ENCODE measurements around the gene ATP12A.

ATP12A gene

DNA sequence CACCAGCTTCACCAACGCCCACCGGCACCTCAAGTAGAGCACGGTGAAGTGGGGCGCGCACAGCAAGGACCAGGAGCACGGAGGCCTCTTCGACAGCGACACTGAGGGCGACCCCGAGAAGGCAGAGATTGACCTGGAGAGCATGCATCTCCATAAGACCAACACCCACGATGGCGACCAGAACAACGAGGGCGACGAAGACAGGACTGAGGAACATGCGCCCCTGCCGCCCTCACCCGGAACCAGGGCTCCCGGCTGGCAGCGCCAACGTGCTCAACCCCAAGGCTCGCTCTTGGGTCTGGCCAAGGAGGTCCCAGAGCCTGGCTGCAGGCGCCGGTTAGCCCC, 65.3 kb downstream of the ATP12A start:
- Histone ChIP-seq H3K4me3 (ENCODE audit: low read depth, low read length) (no peak overlapping the region), H3K9me3 (ENCODE audit: control insufficient read depth, low read length) (no peaks in the 10 kb centered on the region), H3K4me1 (no peaks in the 10 kb centered on the region), H3K36me3 (ENCODE audit: control insufficient read depth, insufficient read depth, low read length) (no peaks in the 10 kb centered on the region), H3K27ac (no peak overlapping the region), H3K79me2 (no peaks in the 10 kb centered on the region), H3K4me2 (ENCODE audit: low read length) (no peak overlapping the region), H3K9ac (no peak overlapping the region), H3K27me3 (ENCODE audit: control insufficient read depth, insufficient read depth, low read length) (no peaks in the 10 kb centered on the region), H2AFZ (no peak overlapping the region)
- TF ChIP-seq, protein P1, sequence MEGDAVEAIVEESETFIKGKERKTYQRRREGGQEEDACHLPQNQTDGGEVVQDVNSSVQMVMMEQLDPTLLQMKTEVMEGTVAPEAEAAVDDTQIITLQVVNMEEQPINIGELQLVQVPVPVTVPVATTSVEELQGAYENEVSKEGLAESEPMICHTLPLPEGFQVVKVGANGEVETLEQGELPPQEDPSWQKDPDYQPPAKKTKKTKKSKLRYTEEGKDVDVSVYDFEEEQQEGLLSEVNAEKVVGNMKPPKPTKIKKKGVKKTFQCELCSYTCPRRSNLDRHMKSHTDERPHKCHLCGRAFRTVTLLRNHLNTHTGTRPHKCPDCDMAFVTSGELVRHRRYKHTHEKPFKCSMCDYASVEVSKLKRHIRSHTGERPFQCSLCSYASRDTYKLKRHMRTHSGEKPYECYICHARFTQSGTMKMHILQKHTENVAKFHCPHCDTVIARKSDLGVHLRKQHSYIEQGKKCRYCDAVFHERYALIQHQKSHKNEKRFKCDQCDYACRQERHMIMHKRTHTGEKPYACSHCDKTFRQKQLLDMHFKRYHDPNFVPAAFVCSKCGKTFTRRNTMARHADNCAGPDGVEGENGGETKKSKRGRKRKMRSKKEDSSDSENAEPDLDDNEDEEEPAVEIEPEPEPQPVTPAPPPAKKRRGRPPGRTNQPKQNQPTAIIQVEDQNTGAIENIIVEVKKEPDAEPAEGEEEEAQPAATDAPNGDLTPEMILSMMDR (IDR thresholded peaks at IDR 0.05): no peak

DNA sequence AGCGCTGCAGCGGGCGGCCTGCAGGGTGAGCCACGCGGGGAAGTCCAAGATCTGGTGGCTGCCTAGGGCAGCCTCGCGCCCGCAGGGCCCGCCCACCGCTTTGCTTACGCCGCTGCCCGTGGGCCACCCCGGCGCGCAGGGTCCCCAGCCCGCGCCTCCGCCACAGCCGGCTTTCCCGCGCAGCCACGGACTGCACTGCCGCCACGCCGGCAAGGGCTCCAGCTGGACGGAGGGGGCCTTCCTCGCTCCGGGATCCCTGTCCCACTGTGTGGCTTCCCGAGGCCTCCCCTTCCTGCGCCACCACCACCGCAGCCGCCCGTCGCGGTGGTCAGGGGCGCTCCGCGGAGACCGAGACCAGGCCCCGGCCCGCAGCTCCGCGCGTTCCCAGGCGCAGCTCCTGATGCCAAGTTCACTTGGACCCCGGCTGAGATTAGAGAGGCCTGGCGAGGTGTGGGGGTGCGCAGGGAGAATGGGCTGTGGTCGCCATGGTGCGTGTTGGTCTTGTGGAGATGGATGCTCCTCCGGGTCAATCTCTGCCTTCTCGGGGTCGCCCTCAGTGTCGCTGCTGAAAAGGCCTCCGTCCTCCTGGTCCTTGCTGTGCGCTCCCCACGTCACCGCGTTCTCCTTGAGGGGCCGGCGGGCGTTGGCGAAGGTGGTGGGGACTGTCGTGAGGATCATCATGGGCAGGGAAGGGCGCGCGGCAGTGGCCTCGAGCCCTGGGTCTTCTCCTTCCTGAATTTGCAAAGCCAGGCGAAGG, 65.8 kb downstream of the ATP12A start:
- Histone ChIP-seq H3K27ac (no peak overlapping the region), H3K4me3 (ENCODE audit: low read depth, low read length) (peak overlapping the region; percentile 49), H3K4me1 (no peaks in the 10 kb centered on the region), H3K27me3 (ENCODE audit: control insufficient read depth, insufficient read depth, low read length) (no peaks in the 10 kb centered on the region), H3K4me2 (ENCODE audit: low read length) (peak overlapping the region; percentile 85), H3K9ac (no peak overlapping the region), H3K9me3 (ENCODE audit: control insufficient read depth, low read length) (no peaks in the 10 kb centered on the region), H2AFZ (no peak overlapping the region), H3K36me3 (ENCODE audit: control insufficient read depth, insufficient read depth, low read length) (no peaks in the 10 kb centered on the region), H3K79me2 (no peaks in the 10 kb centered on the region)
- TF ChIP-seq, protein P1 (IDR thresholded peaks at IDR 0.05): no peak

DNA sequence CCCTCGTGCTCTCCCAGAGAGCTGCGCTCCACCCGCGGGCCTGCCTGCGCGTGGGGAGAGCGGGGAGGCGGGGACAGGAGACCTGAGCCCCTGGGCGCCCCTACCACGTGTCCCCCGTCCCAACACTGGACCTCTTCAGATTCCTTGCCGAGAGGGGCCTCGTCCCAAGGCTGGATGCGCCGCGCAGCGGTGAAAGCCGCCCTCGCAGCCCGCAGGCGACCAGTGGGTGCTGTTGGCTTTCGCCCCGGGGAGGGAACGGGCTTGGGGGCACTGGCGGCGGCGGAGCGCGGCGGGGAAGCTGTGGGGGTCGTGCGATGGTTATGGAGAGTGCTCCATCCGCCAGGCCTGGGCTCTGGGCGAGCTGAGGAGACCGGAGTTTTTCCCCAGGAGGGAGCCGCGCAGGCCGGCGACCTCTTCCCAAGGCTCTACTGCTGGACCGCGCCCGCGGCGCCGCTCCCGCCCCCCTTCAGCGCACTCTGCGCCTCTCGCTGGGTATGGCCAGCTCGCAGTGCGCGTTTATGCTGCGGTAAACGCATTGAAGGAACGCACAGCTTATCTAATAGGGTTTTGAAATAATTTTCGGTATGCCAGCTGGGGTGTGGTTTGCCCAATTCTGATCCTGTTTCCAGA, 66.5 kb downstream of the ATP12A start:
- H2AFZ ChIP-seq: no peak overlapping the region

DNA sequence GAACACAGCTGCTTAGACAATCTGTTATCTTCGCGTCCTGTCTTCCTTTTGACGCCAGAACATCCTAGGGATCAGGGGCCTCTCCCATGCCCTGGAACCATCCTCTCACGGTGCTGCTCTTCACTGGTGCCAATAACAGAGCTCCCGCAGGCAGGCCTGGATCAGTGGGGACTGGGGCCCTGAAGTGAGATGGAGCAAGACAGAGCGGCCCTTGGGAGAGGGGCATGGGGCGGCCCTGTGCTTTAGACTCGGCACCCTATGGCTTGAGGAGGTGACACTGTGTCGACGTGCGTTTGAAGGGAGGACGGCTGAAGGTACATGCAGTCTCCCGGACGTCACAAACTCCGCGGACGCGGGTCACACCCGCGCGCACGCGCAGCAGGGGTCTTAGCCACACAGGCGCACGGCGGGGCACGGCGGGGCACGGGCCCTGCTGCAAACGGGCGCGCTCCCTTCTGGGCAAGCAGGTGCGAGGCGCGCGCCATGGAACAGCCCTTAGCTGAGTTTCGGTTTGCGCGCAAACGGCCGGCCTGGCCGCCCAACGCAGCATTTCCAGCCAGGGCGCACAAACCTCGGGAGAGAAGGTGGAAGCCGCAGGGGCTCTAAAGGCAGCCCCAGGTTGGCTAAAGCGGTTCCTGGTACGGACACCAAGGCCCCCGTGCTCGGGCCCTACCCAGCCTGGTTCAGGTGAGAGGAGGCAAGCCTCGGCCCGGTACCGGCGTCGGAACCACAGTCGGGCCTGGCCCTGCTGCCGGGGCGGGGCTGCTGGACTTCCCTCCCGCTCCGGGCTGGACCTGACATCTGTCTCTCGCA, 67.2 kb downstream of the ATP12A start:
- TF ChIP-seq, protein P1 (IDR thresholded peaks at IDR 0.05): no peak
- Histone ChIP-seq H3K79me2 (no peaks in the 10 kb centered on the region), H2AFZ (no peak overlapping the region), H3K9me3 (ENCODE audit: control insufficient read depth, low read length) (no peaks in the 10 kb centered on the region), H3K36me3 (ENCODE audit: control insufficient read depth, insufficient read depth, low read length) (no peaks in the 10 kb centered on the region), H3K4me2 (ENCODE audit: low read length) (peak overlapping the region; percentile 85), H3K27me3 (ENCODE audit: control insufficient read depth, insufficient read depth, low read length) (no peaks in the 10 kb centered on the region), H3K4me3 (ENCODE audit: low read depth, low read length) (peak overlapping the region; percentile 49), H3K27ac (no peak overlapping the region), H3K4me1 (no peaks in the 10 kb centered on the region), H3K9ac (no peak overlapping the region)

More for the DNA sequence above, 66.5 kb downstream of the ATP12A start:
- H3K27me3 ChIP-seq (ENCODE audit: control insufficient read depth, insufficient read depth, low read length): no peaks in the 10 kb centered on the region
- peak overlapping the region; percentile 85 for H3K4me2 ChIP-seq (ENCODE audit: low read length)
- H3K4me3 ChIP-seq (ENCODE audit: low read depth, low read length): peak overlapping the region; percentile 49
- H3K9ac ChIP-seq: no peak overlapping the region
- no peaks in the 10 kb centered on the region for H3K36me3 ChIP-seq (ENCODE audit: control insufficient read depth, insufficient read depth, low read length)
- TF ChIP-seq, protein P1 (IDR thresholded peaks at IDR 0.05): no peak
- no peaks in the 10 kb centered on the region for H3K79me2 ChIP-seq
- H3K9me3 ChIP-seq (ENCODE audit: control insufficient read depth, low read length): no peaks in the 10 kb centered on the region
- H3K4me1 ChIP-seq: no peaks in the 10 kb centered on the region
- no peak overlapping the region for H3K27ac ChIP-seq
